ENCODE results near the gene CD96. TPM values are rescaled to one million over a fixed set of nuclear protein-coding genes. Genes with fewer than 3 reads are reported as not detected.
"Not testable (repeated sequence)": the region's sequence is repeated elsewhere in the genome, so short reads cannot be mapped to it uniquely, and the experiment has no call there.

The CD96 gene
- total and polyA plus RNA-seq, 2 experiments from 2014 or later = 0.91 TPM; not detected in 1

- H3K36me3 Mint-ChIP-seq (ENCODE audit: low read depth); ATAC-seq; H3K4me1 Mint-ChIP-seq; H2AFZ ChIP-seq; H3F3A ChIP-seq (replicated peaks; ENCODE audit: low read depth); H4K20me1 ChIP-seq (replicated peaks; ENCODE audit: insufficient read depth); H3K4me3 Mint-ChIP-seq; H3K9me2 ChIP-seq (ENCODE audit: insufficient read depth); H3K36me3 ChIP-seq (ENCODE audit: insufficient read depth); H3K4me3 ChIP-seq; H3K27ac ChIP-seq (ENCODE audit: low read depth); H3K4me1 ChIP-seq (ENCODE audit: insufficient read depth); H3K4me2 ChIP-seq; DNase-seq (ENCODE audit: low spot score); H3K27me3 Mint-ChIP-seq (ENCODE audit: insufficient read depth, low read depth, poor library complexity); H3K79me2 ChIP-seq (replicated peaks; ENCODE audit: insufficient read depth); H3K27me3 ChIP-seq (ENCODE audit: insufficient read depth); H3K27ac Mint-ChIP-seq: not testable (repeated sequence)
- H3K9me3 Mint-ChIP-seq = peaks cover 18% of the 10 kb centered on the region; the same call in 2 of the 3 replicates
These were observed 87.0 kb downstream of the CD96 start for GRCh38 chr3:111629018-111629417.

DNA sequence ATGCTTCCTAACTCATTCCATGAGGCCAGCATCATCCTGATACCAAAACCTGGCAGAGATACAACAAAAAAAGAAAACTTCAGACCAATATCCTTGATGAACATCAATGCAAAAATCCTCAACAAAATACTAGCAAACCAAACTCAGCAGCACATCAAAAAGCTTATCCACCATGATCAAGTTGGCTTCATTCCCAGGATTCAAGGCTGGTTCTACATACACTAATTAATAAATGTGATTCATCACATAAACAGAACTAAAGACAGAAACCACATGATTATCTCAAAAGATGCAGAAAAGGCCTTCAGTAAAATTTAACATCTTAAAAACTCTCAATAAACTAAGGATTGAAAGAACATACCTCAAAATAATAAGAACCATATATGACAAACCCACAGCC lies 88.6 kb downstream of the CD96 start:
- H3K36me3 Mint-ChIP-seq (ENCODE audit: low read depth); H3K27ac Mint-ChIP-seq; H3K36me3 ChIP-seq (ENCODE audit: insufficient read depth); DNase-seq (ENCODE audit: low spot score); H2AFZ ChIP-seq; H3K4me3 ChIP-seq; H4K20me1 ChIP-seq (replicated peaks; ENCODE audit: insufficient read depth); ATAC-seq; H3F3A ChIP-seq (replicated peaks; ENCODE audit: low read depth); H3K4me1 Mint-ChIP-seq; H3K4me3 Mint-ChIP-seq; H3K27ac ChIP-seq (ENCODE audit: low read depth); H3K79me2 ChIP-seq (replicated peaks; ENCODE audit: insufficient read depth); H3K27me3 Mint-ChIP-seq (ENCODE audit: insufficient read depth, low read depth, poor library complexity); H3K4me1 ChIP-seq (ENCODE audit: insufficient read depth); H3K27me3 ChIP-seq (ENCODE audit: insufficient read depth); H3K9me2 ChIP-seq (ENCODE audit: insufficient read depth); H3K4me2 ChIP-seq: not testable (repeated sequence)
- H3K9me3 Mint-ChIP-seq = peaks cover 18% of the 10 kb centered on the region; the same call in 2 of the 3 replicates

DNA sequence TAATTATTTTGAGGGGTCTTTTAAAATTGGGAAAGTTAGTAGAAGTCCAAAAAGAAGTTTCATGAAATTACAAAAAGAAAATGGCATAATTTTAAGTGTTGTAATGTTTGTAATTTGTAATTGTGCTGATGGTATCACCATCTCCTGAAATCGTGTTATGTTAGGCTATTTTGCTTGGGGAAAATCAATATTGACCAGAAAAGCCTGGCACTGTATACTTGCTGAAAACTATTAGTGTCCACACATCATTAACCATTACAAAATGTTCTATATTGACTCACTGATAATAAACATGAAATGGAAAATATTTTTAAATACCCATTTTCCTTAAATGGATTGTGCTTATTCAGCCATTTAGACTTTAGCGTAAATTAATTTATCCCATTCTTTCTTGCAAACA lies 93.4 kb downstream of the CD96 start:
- Mint-ChIP-seq H3K27ac (no peak overlapping the region), H3K4me1 (no peaks in the 10 kb centered on the region), H3K27me3 (ENCODE audit: insufficient read depth, low read depth, poor library complexity) (peaks cover 4% of the 10 kb centered on the region), H3K4me3 (no peak overlapping the region), H3K36me3 (ENCODE audit: low read depth) (no peaks in the 10 kb centered on the region), H3K9me3 (no peaks in the 10 kb centered on the region)
- Histone ChIP-seq H3K36me3 (ENCODE audit: insufficient read depth) (no peaks in the 10 kb centered on the region), H3K27me3 (ENCODE audit: insufficient read depth) (no peaks in the 10 kb centered on the region), H3K4me1 (ENCODE audit: insufficient read depth) (no peaks in the 10 kb centered on the region), H3K4me3 (no peak overlapping the region), H3F3A (replicated peaks; ENCODE audit: low read depth) (no peaks in the 10 kb centered on the region), H3K79me2 (replicated peaks; ENCODE audit: insufficient read depth) (no peaks in the 10 kb centered on the region), H3K4me2 (no peak overlapping the region), H4K20me1 (replicated peaks; ENCODE audit: insufficient read depth) (no peaks in the 10 kb centered on the region), H2AFZ (no peak overlapping the region), H3K9me2 (ENCODE audit: insufficient read depth) (no peaks in the 10 kb centered on the region), H3K27ac (ENCODE audit: low read depth) (no peak overlapping the region)
- TF ChIP-seq STAT1 (IDR thresholded peaks at IDR 0.05; ENCODE audit: unreplicated experiment) = no peak
- no peak for TF ChIP-seq CREB1 (CRISPR knock-in tag; IDR thresholded peaks at IDR 0.05; ENCODE audit: low read depth)
- TF ChIP-seq ETS1 (IDR thresholded peaks at IDR 0.05) = no peak
- no peak for ATAC-seq
- DNase-seq (ENCODE audit: low spot score) = no peak

DNA sequence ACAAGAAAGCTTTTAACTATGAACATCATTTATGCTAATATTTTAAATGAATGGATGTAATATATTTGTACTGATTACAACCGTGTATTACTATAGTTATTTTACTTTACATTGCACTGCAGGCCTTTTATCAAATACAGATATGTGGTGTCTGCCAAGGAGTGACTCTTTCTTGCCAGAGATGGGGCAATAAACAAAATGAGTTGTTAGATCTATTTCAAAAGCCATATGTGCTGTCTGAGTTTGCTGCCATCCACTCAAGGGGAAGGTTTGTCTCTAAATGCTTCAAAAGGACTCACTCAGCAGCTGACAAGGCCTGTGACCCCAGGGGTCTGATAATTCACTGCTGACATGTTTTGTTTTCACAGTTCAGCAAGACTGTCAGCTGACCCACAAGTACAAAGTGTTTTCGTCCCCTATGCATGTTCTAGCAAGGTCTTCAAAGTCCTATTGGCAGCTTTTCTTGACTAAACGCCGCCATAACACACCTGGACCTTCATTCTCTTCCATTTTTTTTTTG lies 94.4 kb downstream of the CD96 start:
- no peak for DNase-seq (ENCODE audit: low spot score)
- Mint-ChIP-seq H3K27me3 (ENCODE audit: insufficient read depth, low read depth, poor library complexity) (peaks cover 4% of the 10 kb centered on the region), H3K36me3 (ENCODE audit: low read depth) (no peaks in the 10 kb centered on the region), H3K4me3 (no peak overlapping the region), H3K27ac (no peak overlapping the region), H3K9me3 (no peaks in the 10 kb centered on the region; the same call in 2 of the 3 replicates), H3K4me1 (no peaks in the 10 kb centered on the region)
- no peaks in the 10 kb centered on the region for H3K4me1 ChIP-seq (ENCODE audit: insufficient read depth)
- H2AFZ ChIP-seq = 0 out of 2 replicates have a peak overlapping the region, but pooled peaks have one; percentile 20
- H3K4me2 ChIP-seq = no peak overlapping the region
- no peaks in the 10 kb centered on the region for H3K9me2 ChIP-seq (ENCODE audit: insufficient read depth)
- H3K4me3 ChIP-seq = no peak overlapping the region
- H3F3A ChIP-seq (replicated peaks; ENCODE audit: low read depth) = no peaks in the 10 kb centered on the region
- no peaks in the 10 kb centered on the region for H4K20me1 ChIP-seq (replicated peaks; ENCODE audit: insufficient read depth)
- no peaks in the 10 kb centered on the region for H3K27me3 ChIP-seq (ENCODE audit: insufficient read depth)
- no peak for ATAC-seq
- no peaks in the 10 kb centered on the region for H3K36me3 ChIP-seq (ENCODE audit: insufficient read depth)
- H3K27ac ChIP-seq (ENCODE audit: low read depth) = no peak overlapping the region
- H3K79me2 ChIP-seq (replicated peaks; ENCODE audit: insufficient read depth) = no peaks in the 10 kb centered on the region
- TF ChIP-seq EZH2phosphoT487 (IDR thresholded peaks at IDR 0.05; ENCODE audit: unreplicated experiment) (no peak), CREB1 (CRISPR knock-in tag; IDR thresholded peaks at IDR 0.05; ENCODE audit: low read depth) (no peak), JUNB (IDR thresholded peaks at IDR 0.05; ENCODE audit: unreplicated experiment) (no peak), NANOG (IDR thresholded peaks at IDR 0.05; ENCODE audit: borderline replicate concordance) (no peak), ZNF331 (CRISPR knock-in tag; IDR thresholded peaks at IDR 0.05; ENCODE audit: low read depth) (no peak), ZNF114 (CRISPR knock-in tag; IDR thresholded peaks at IDR 0.05) (no peak), EZH2 (IDR thresholded peaks at IDR 0.05; ENCODE audit: low read depth, unreplicated experiment) (no peak)

Data from GM23338 (cell line).